Gastrocnemius medialis (tissue), 4 donors: Measurements from ENCODE around the gene DPM1. TPM values are rescaled to one million over a fixed set of nuclear protein-coding genes. Genes with fewer than 3 reads are reported as not detected.
A peak's percentile ranks its signal among the peaks of the same experiment; 100 is the strongest.

ENCODE experiments used
- ATAC-seq, 2 donors: fragments of 150-250 bp; one replicate each; pipeline ENCODE4 v1.9.1; 2016
- DNase-seq, 2 donors: peaks; one replicate each; pipeline ENCODE4 v3.0.0-alpha.2; 2019
- H3K27ac ChIP-seq, 4 donors: fragments of 200-600 bp; sonication (generic); 1 replicate in 1 of 4; 2 replicates in 3 of 4; pipeline ENCODE4 v1.5.1; 2016 to 2018; ENCODE audit warnings: mild to moderate bottlenecking in 2 of 4, moderate library complexity in 1 of 4
- H3K27me3 ChIP-seq, 3 donors: fragments of 200-600 bp; sonication (generic) in 2 of 3; 1 replicate in 1 of 3; 2 replicates in 2 of 3; pipeline versions ENCODE4 v1.5.1 to v1.6.0; 2016 to 2019; ENCODE audit warnings: mild to moderate bottlenecking in 1 of 3, moderate library complexity in 1 of 3
- H3K36me3 ChIP-seq, 2 donors: fragments of 200-600 bp; sonication (generic) in 1 of 2; one replicate each; pipeline ENCODE4 v1.5.1; 2017 to 2018
- H3K4me1 ChIP-seq, 2 donors: fragments of 200-600 bp; sonication (generic) in 1 of 2; one replicate each; pipeline ENCODE4 v1.5.1; 2016 to 2017; ENCODE audit warnings: mild to moderate bottlenecking in 2 of 2
- H3K4me3 ChIP-seq, 4 donors: fragments of 200-600 bp; sonication (generic) in 3 of 4; 1 replicate in 1 of 4; 2 replicates in 3 of 4; pipeline ENCODE4 v1.5.1; 2016 to 2019; ENCODE audit warnings: mild to moderate bottlenecking in 2 of 4
- H3K9me3 ChIP-seq, 3 donors: fragments of 200-600 bp; sonication (generic) in 2 of 3; 1 replicate in 1 of 3; 2 replicates in 2 of 3; pipeline ENCODE4 v1.5.1; 2016 to 2019
- CTCF ChIP-seq, 5 experiments: fragments of 450-650 bp in 3 of 5; fragments of 200-600 bp in 2 of 5; sonication (generic) in 2 of 5; IDR thresholded peaks in 4 of 5; conservative IDR thresholded peaks in 1 of 5; 1 replicate in 4 of 5; 2 replicates in 1 of 5; pipeline ENCODE4 v1.5.1; 2016 to 2019; ENCODE audit warnings: antibody characterized with exemption in 5 of 5, mild to moderate bottlenecking in 3 of 5, moderate library complexity in 3 of 5
- POLR2A ChIP-seq, 2 donors: fragments of 450-650 bp; IDR thresholded peaks; one replicate each; pipeline ENCODE4 v1.6.1; 2017; ENCODE audit warnings: antibody characterized with exemption in 2 of 2, mild to moderate bottlenecking in 2 of 2, moderate library complexity in 2 of 2
- in situ Hi-C, 4 donors: fragments of 200-750 bp; cut with MboI; loops; one replicate each; pipeline versions ENCODE4 v1.15.0 to v1.8.0; 2017; ENCODE audit warnings: low sequenced_read_pairs in 4 of 4
- intact Hi-C: fragments of 100-400 bp; cut with DNase I; formaldehyde crosslinking; loops from one replicate; pipeline ENCODE4 v1.15.1; 2023; ENCODE audit warnings: low total_unique reads
- total RNA-seq, 4 donors: library from RNA; depleted of rRNA; stranded (reverse); fragments of >200 nt; gene quantifications; one replicate each; pipeline versions ENCODE4 v1.1.0 to v1.2.3, GENCODE V29; 2016

Gene DPM1
- total RNA-seq, 4 donors from 2014 or later, result 55.5 to 120 (median 73.7) TPM

GRCh38 chr20:50996901-50997865 lies 38.9 kb upstream of the DPM1 start:
- Histone ChIP-seq H3K4me1 (no peaks in the 10 kb centered on the region), H3K9me3 (no peaks in the 10 kb centered on the region), H3K4me3 (no peak overlapping the region), H3K27me3 (peaks cover 0 to 4% (median 3%) of the 10 kb centered on the region in 3 donors), H3K36me3 (no peaks in the 10 kb centered on the region), H3K27ac (no peak overlapping the region)
- in situ Hi-C loops (loop anchor here in 2 of 4 donors (25.0 kb wide), 2 partner anchors 615 to 640 kb away; no protein-coding TSS in a partner anchor), intact Hi-C loops (no loop called here)
- TF ChIP-seq POLR2A (IDR thresholded peaks at IDR 0.05) (no peak), CTCF (IDR thresholded peaks at IDR 0.05 in 4 of 5, conservative IDR thresholded peaks at IDR 0.05 in 1 of 5) (no peak)
- DNase-seq (no peak), ATAC-seq (no peak)

- ATAC-seq (no peak), DNase-seq (no peak)
- H3K4me1 ChIP-seq, result no peaks in the 10 kb centered on the region
- no peaks in the 10 kb centered on the region for H3K36me3 ChIP-seq
- no peak for TF ChIP-seq CTCF (IDR thresholded peaks at IDR 0.05 in 4 of 5, conservative IDR thresholded peaks at IDR 0.05 in 1 of 5)
- TF ChIP-seq POLR2A (IDR thresholded peaks at IDR 0.05), result no peak
- in situ Hi-C loops, result loop anchor here in 2 of 4 donors (25.0 kb wide), 2 partner anchors 617 to 642 kb away; no protein-coding TSS in a partner anchor
- H3K27me3 ChIP-seq, result peaks cover 0 to 3% (median 2%) of the 10 kb centered on the region in 3 donors
- no peaks in the 10 kb centered on the region for H3K9me3 ChIP-seq
- intact Hi-C loops, result no loop called here
- no peak overlapping the region for H3K27ac ChIP-seq
- H3K4me3 ChIP-seq, result no peak overlapping the region
Measured at GRCh38 chr20:50995506-50995905, 37.2 kb upstream of the DPM1 start.

- Histone ChIP-seq H3K36me3 (no peaks in the 10 kb centered on the region), H3K4me1 (no peaks in the 10 kb centered on the region), H3K4me3 (no peak overlapping the region), H3K27me3 (peaks cover 0 to 3% (median 0%) of the 10 kb centered on the region in 3 donors), H3K27ac (no peak overlapping the region), H3K9me3 (no peaks in the 10 kb centered on the region)
- intact Hi-C loops, result no loop called here
- DNase-seq (no peak), ATAC-seq (no peak)
- TF ChIP-seq POLR2A (IDR thresholded peaks at IDR 0.05) (no peak), CTCF (IDR thresholded peaks at IDR 0.05 in 4 of 5, conservative IDR thresholded peaks at IDR 0.05 in 1 of 5) (no peak)
- in situ Hi-C loops, result loop anchor here in 3 of 4 donors (5.0 to 25.0 kb wide), 3 partner anchors 313 to 643 kb away; no protein-coding TSS in a partner anchor
Measured at GRCh38 chr20:50993876-50994275, 35.5 kb upstream of the DPM1 start.

GRCh38 chr20:50992733-50993457 lies 34.6 kb upstream of the DPM1 start:
- Histone ChIP-seq H3K27ac (no peak overlapping the region), H3K4me1 (no peaks in the 10 kb centered on the region), H3K27me3 (peaks cover 0 to 3% (median 0%) of the 10 kb centered on the region in 3 donors), H3K9me3 (no peaks in the 10 kb centered on the region), H3K36me3 (no peaks in the 10 kb centered on the region), H3K4me3 (no peak overlapping the region)
- in situ Hi-C loops, result loop anchor here in 3 of 4 donors (5.0 to 25.0 kb wide), 3 partner anchors 314 to 644 kb away; no protein-coding TSS in a partner anchor
- intact Hi-C loops, result no loop called here
- no peak for DNase-seq
- TF ChIP-seq POLR2A (IDR thresholded peaks at IDR 0.05), result no peak
- peak in 2 of 5 experiments; percentile 16 to 19 for TF ChIP-seq CTCF (IDR thresholded peaks at IDR 0.05 in 4 of 5, conservative IDR thresholded peaks at IDR 0.05 in 1 of 5)
- no peak for ATAC-seq
